DMS79 (cell line): ENCODE results near the gene WDR36.
"Not testable (repeated sequence)": the region's sequence is repeated elsewhere in the genome, so short reads cannot be mapped to it uniquely, and the experiment has no call there.

Source experiments
- DNase-seq: peaks from one replicate; lab custom pipeline; 2025; lab: John Stamatoyannopoulos, UW

WDR36 gene

GRCh38 chr5:111138096-111138495 is 45.9 kb downstream of the WDR36 start:
- DNase-seq: no peak

GRCh38 chr5:111141471-111141870 is 49.3 kb downstream of the WDR36 start:
- not testable (repeated sequence) for DNase-seq

- DNase-seq: no peak
These were observed 50.8 kb downstream of the WDR36 start for GRCh38 chr5:111142932-111143331.

- DNase-seq: no peak
These were observed 51.8 kb downstream of the WDR36 start for GRCh38 chr5:111143910-111144309.

- no peak for DNase-seq
These were observed 52.3 kb downstream of the WDR36 start for GRCh38 chr5:111144352-111144930.

- DNase-seq: peak; percentile 19
These were observed 53.9 kb downstream of the WDR36 start for GRCh38 chr5:111146053-111146452.

- DNase-seq: no peak
These were observed 55.4 kb downstream of the WDR36 start for GRCh38 chr5:111147502-111147901.

GRCh38 chr5:111151998-111152397 is 59.9 kb downstream of the WDR36 start:
- no peak for DNase-seq

- DNase-seq: no peak
These were observed 61.3 kb downstream of the WDR36 start for GRCh38 chr5:111153483-111153882.

- no peak for DNase-seq
These were observed 61.8 kb downstream of the WDR36 start for GRCh38 chr5:111153945-111154344.

GRCh38 chr5:111158105-111158744 is 66.1 kb downstream of the WDR36 start:
- peak; percentile 7 for DNase-seq

- DNase-seq: no peak
These were observed 67.7 kb downstream of the WDR36 start for GRCh38 chr5:111159845-111160244.

- no peak for DNase-seq
These were observed 70.9 kb downstream of the WDR36 start for GRCh38 chr5:111163000-111163399.

GRCh38 chr5:111165058-111165457 is 72.9 kb downstream of the WDR36 start:
- DNase-seq: no peak

GRCh38 chr5:111167551-111167950 is 75.4 kb downstream of the WDR36 start:
- no peak for DNase-seq

- DNase-seq: no peak
These were observed 76.5 kb downstream of the WDR36 start for GRCh38 chr5:111168608-111169007.

GRCh38 chr5:111169269-111169668 is 77.1 kb downstream of the WDR36 start:
- DNase-seq: no peak

- no peak for DNase-seq
These were observed 78.1 kb downstream of the WDR36 start for GRCh38 chr5:111170279-111170678.

- DNase-seq: no peak
These were observed 80.4 kb downstream of the WDR36 start for GRCh38 chr5:111172504-111172903.

GRCh38 chr5:111173476-111173875 is 81.3 kb downstream of the WDR36 start:
- no peak for DNase-seq
